HepG2 (cell line): ENCODE measurements around the gene EIF4G1. TPM values are rescaled to one million over a fixed set of nuclear protein-coding genes. Genes with fewer than 3 reads are reported as not detected.

ENCODE experiments used
- E2F1 ChIP-seq: sonication (generic); formaldehyde crosslinking; IDR thresholded peaks from 2 replicates; pipeline ENCODE4 v1.5.0; 2020; ENCODE audit warnings: missing genetic modification reagents
- FOXP4 ChIP-seq: sonication (generic); formaldehyde crosslinking; IDR thresholded peaks from 2 replicates; pipeline ENCODE4 v1.4.0; 2020; ENCODE audit warnings: missing genetic modification reagents
- HES4 ChIP-seq: sonication (generic); formaldehyde crosslinking; IDR thresholded peaks from 2 replicates; pipeline ENCODE4 v1.9.0; 2021; ENCODE audit warnings: mild to moderate bottlenecking, missing genetic modification reagents, borderline replicate concordance
- HNRNPK ChIP-seq: fragments of 200-400 bp; formaldehyde crosslinking; IDR thresholded peaks from 2 replicates; pipeline ENCODE4 v1.6.1; 2018; ENCODE audit warnings: low read length, low read depth, moderate library complexity, mild to moderate bottlenecking; ENCODE audit not compliant: poor library complexity, severe bottlenecking
- KAT7 ChIP-seq: IDR thresholded peaks from 2 replicates; pipeline ENCODE4 v1.6.1; 2018; ENCODE audit warnings: borderline replicate concordance, missing compliant biosample characterization
- KDM5A ChIP-seq: fragments of 200-600 bp; sonication (generic); IDR thresholded peaks from 2 replicates; pipeline ENCODE4 v1.7.0; 2018; ENCODE audit warnings: antibody characterized with exemption, mild to moderate bottlenecking, low read length, borderline replicate concordance
- PREB ChIP-seq: sonication (generic); formaldehyde crosslinking; IDR thresholded peaks from 2 replicates; pipeline ENCODE4 v1.4.0; 2020; ENCODE audit warnings: missing genetic modification reagents
- SIN3A ChIP-seq: IDR thresholded peaks from 2 replicates; pipeline ENCODE4 v1.6.1; 2011; ENCODE audit warnings: low read depth, mild to moderate bottlenecking, control low read depth, low read length, borderline replicate concordance
- SIX4 ChIP-seq: sonication (generic); formaldehyde crosslinking; IDR thresholded peaks from 2 replicates; pipeline ENCODE4 v1.4.0; 2020; ENCODE audit warnings: missing genetic modification reagents
- ZNF124 ChIP-seq: sonication (generic); formaldehyde crosslinking; IDR thresholded peaks from 2 replicates; pipeline ENCODE4 v1.4.0; 2020; ENCODE audit warnings: missing genetic modification reagents
- ZNF350 ChIP-seq: sonication (generic); formaldehyde crosslinking; IDR thresholded peaks from 2 replicates; pipeline ENCODE4 v1.4.0; 2020; ENCODE audit warnings: mild to moderate bottlenecking, low read depth, missing genetic modification reagents, borderline replicate concordance
- ZNF788 ChIP-seq: sonication (generic); formaldehyde crosslinking; IDR thresholded peaks from 2 replicates; pipeline ENCODE4 v1.5.0; 2020; ENCODE audit warnings: mild to moderate bottlenecking, missing genetic modification reagents, borderline replicate concordance
- polyA plus RNA-seq, 8 experiments: library from polyadenylated mRNA; depleted of rRNA in 3 of 8; stranded (reverse) in 7 of 8; unstranded in 1 of 8; fragments of >200 nt; fragmentation: Illumina TruSeq in 4 of 8; extraction: Trizol in 4 of 8; gene quantifications; 2 replicates each; pipeline versions ENCODE4 v1.2.1 to v1.2.3, GENCODE V29; 2011 to 2016; ENCODE audit warnings: low read depth in 4 of 8, missing spikeins in 1 of 8, mixed read lengths in 1 of 8; ENCODE audit not compliant: insufficient read depth in 1 of 8
- total RNA-seq, 5 experiments: library from RNA; depleted of rRNA; stranded (reverse); fragments of >200 nt; fragmentation: Illumina TruSeq; extraction: Trizol; gene quantifications; 2 replicates each; pipeline ENCODE4 v1.2.3, GENCODE V29; 2016; ENCODE audit warnings: low read depth in 1 of 5

The EIF4G1 gene
- total and polyA plus RNA-seq, 2 of the 13 experiments (the other 11 are each of a cell fraction or from before 2014, with no cell fraction given) = 208 to 213 TPM

GRCh38 chr3:184361532-184361931, 47.1 kb downstream of the EIF4G1 start, which contains the start of the genes CLCN2 and POLR2H (continued):
- TF ChIP-seq HES4 (CRISPR knock-in tag) = peak; percentile 38
- no peak for TF ChIP-seq ZNF124 (CRISPR knock-in tag)
- no peak for TF ChIP-seq FOXP4 (CRISPR knock-in tag)
- TF ChIP-seq SIN3A = 0 out of 2 replicates have a peak, but pooled peaks have one; percentile 44
- no peak for TF ChIP-seq KDM5A
- no peak for TF ChIP-seq ZNF350 (CRISPR knock-in tag)
- TF ChIP-seq KAT7 (CRISPR knock-in tag) = no peak
- peak; percentile 47 for TF ChIP-seq HNRNPK
- TF ChIP-seq PREB (CRISPR knock-in tag) = no peak
- TF ChIP-seq E2F1 = 0 out of 2 replicates have a peak, but pooled peaks have one; percentile 61
- no peak for TF ChIP-seq SIX4 (CRISPR knock-in tag)
- no peak; the same call in 1 of the 2 replicates for TF ChIP-seq ZNF788 (CRISPR knock-in tag)
